ENCODE results near the gene TLCD5.

The TLCD5 gene

DNA sequence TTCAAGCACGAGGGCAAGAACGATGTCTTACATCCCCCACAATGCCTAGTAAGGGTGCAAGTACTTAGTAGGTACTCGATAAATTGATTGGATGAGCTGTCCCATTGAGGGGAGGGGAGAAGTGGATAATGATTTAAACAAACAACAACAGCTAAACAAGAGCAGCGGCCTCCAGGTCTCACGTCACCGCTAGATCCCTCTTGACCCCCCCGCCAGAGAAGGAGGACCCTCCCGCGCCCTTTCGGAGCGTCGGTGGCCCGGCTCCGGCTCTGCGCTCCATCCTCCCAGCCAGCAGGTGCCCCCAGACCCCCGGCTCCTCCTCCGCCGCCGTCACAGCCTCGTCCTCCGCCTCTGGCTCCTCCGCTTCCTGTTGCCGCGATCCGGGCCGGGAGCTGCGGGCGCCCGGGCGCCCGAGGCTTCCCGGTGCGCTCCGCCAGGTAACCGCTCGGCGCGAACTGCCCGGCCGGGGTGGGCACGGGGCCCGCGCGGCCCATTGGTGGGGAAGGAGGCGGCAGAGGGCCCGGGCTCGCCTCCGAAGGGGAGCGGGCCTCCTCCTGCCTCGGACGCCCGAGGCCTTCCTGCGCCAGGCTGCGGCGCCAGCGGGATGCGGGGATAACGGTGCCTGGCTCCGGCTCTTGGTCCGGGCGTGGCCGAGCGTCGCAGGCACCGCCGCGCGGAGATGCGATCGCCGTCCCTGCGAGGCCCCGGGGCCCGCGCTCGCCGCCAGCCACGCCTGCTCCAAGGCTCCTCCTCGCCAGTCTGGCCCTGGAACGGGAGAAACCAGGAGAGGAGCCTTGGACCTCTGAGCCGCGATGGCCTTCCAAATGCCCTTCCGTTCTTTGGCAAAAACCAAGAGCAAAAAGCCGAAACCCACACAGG lies at the start of gene TLCD5:
Gene TLCD5 (plus strand): TSS at position 368 of the 879 bp plus-strand sequence. CDS start 2,143 bp downstream, outside the sequence.
- TF ChIP-seq, protein P1, sequence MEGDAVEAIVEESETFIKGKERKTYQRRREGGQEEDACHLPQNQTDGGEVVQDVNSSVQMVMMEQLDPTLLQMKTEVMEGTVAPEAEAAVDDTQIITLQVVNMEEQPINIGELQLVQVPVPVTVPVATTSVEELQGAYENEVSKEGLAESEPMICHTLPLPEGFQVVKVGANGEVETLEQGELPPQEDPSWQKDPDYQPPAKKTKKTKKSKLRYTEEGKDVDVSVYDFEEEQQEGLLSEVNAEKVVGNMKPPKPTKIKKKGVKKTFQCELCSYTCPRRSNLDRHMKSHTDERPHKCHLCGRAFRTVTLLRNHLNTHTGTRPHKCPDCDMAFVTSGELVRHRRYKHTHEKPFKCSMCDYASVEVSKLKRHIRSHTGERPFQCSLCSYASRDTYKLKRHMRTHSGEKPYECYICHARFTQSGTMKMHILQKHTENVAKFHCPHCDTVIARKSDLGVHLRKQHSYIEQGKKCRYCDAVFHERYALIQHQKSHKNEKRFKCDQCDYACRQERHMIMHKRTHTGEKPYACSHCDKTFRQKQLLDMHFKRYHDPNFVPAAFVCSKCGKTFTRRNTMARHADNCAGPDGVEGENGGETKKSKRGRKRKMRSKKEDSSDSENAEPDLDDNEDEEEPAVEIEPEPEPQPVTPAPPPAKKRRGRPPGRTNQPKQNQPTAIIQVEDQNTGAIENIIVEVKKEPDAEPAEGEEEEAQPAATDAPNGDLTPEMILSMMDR (IDR thresholded peaks at IDR 0.05): peak in 1 of 2 experiments; percentile 13

DNA sequence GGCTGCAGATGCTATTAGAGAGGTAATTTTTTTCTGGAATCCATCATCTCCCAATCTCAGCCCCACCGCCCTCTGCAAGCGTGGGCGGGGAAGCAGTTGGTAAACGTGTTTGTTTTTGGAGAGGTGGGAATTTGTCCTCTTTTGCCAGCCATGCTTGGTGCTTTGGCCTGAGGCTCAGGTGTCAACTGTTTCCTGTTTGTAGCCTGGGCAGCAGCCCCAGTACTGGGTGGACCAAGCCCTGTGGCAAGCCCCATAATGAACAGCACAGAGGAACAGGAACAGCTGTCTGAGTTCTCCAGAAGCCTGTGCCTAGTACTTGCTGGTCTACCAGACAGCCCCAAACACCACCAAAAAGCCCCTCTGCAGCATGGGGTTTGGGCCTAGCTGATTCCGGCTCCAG lies 45.6 kb upstream of the TLCD5 start:
- no peak overlapping the region for H3K27ac ChIP-seq

More for the DNA sequence above, at the start of gene TLCD5:
- Histone ChIP-seq H3K27ac (peak within 1 kb of the TSS; percentile 98), H3K4me1 (peaks cover 0 to 29% (median 20%) of the 10 kb centered on the region in 4 donors), H3K27me3 (no peaks in the 10 kb centered on the region), H3K4me3 (peak within 1 kb of the TSS; percentile 88 to 90), H3K36me3 (peaks cover 4 to 6% (median 6%) of the 10 kb centered on the region in 3 donors), H3K9me3 (no peaks in the 10 kb centered on the region)
- peak; percentile 55 to 84 for DNase-seq
- intact Hi-C loops (cut with DNase I; ENCODE audit: low total_unique reads): loop anchor here (1.0 kb wide), 1 partner anchor 10 kb away; no protein-coding TSS in a partner anchor

DNA sequence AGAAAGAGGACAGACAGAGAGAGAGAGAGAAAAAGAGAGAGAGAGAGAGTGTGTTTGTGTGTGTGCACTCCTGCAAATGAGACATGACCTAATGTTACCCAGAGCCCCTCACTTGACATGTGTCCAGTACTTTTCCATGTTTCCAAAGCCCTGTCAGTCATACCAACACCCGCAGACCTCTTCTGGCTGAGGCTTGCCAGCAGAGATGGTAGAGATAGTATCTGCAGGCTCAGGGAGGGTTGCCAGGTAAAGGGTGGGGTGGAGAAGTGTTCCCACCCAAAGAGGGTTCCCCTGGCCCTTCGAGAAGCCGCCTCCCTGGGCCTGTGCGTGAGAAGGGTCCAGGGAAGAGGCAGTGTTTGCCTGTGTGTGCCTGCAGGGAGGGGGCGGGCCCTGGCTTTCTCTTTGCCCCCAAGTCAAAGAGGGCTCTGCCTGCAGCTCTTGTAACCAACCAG lies 44.5 kb upstream of the TLCD5 start:
- intact Hi-C loops (cut with DNase I; ENCODE audit: low total_unique reads): no loop called here
- Histone ChIP-seq H3K4me1 (peaks cover 0 to 3% (median 0%) of the 10 kb centered on the region in 4 donors), H3K9me3 (no peaks in the 10 kb centered on the region), H3K4me3 (no peak overlapping the region), H3K27me3 (peaks cover 0 to 3% of the 10 kb centered on the region in 2 donors), H3K36me3 (no peaks in the 10 kb centered on the region), H3K27ac (no peak overlapping the region)
- DNase-seq: no peak
- TF ChIP-seq, protein P1 (IDR thresholded peaks at IDR 0.05): no peak

More for the DNA sequence above, 45.6 kb upstream of the TLCD5 start:
- Histone ChIP-seq H3K9me3 (no peaks in the 10 kb centered on the region), H3K27me3 (peaks cover 0 to 3% of the 10 kb centered on the region in 2 donors), H3K4me1 (peaks cover 0 to 3% (median 0%) of the 10 kb centered on the region in 4 donors), H3K36me3 (no peaks in the 10 kb centered on the region), H3K4me3 (no peak overlapping the region)
- TF ChIP-seq, protein P1 (IDR thresholded peaks at IDR 0.05): no peak
- no peak for DNase-seq
- intact Hi-C loops (cut with DNase I; ENCODE audit: low total_unique reads): no loop called here

DNA sequence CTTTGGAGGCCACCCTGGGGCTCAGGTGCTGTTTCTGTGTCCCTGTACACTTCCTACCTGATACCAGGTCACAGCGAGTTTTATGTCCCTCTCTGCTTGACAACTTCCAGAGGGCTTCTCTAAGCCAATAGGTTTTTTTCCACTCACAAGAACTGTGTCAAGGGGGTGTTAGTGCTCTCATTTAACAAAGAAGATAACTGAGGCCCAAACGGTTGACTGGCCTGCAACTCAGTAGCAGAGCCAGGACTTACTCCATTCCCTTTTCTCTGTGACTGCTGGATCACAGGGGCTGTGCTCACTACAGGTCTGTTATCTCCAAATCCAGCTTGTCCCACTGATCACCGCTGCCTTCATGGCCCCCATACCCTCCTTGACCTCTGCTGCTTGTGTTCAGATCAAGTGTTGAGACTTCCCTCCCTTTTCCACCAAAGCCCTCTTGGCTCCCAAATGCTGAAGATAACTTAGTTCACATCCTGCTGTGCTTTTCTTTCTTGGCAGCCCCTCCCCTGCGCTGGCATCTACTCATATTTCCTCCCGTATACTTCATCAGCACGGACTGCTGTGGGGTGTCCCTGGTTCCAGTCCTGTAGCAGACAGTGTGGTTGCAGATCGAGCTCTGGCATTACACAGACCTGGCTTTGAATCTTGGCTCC lies 43.8 kb upstream of the TLCD5 start:
- intact Hi-C loops (cut with DNase I; ENCODE audit: low total_unique reads): no loop called here
- Histone ChIP-seq H3K27ac (no peak overlapping the region), H3K4me3 (no peak overlapping the region), H3K4me1 (peaks cover 0 to 3% (median 0%) of the 10 kb centered on the region in 4 donors), H3K36me3 (no peaks in the 10 kb centered on the region), H3K27me3 (peaks cover 0 to 3% of the 10 kb centered on the region in 2 donors), H3K9me3 (no peaks in the 10 kb centered on the region)
- TF ChIP-seq, protein P1 (IDR thresholded peaks at IDR 0.05): no peak
- DNase-seq: no peak

DNA sequence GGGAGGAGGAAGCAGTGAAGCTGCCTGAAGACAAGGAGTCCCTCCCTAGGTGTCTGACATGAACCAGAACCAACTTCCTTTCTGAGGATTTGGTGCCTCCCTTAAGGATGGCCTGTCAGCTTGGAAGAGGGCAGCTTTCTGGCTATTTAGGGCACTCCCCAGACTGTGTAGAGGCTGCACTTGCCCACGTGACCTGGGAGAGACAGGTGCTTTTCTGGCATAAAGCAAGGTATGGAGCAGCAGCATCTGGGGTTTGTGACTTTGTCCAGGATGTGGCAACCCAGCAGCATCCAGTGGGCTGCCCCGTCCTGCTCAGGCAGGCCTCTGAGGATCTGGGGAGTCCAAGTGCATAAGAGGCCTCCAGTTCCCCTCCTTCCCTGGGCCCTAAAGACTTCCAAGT lies 42.0 kb upstream of the TLCD5 start:
- TF ChIP-seq, protein P1 (IDR thresholded peaks at IDR 0.05): no peak
- Histone ChIP-seq H3K27me3 (peaks cover 0 to 7% of the 10 kb centered on the region in 2 donors), H3K36me3 (no peaks in the 10 kb centered on the region), H3K4me3 (no peak overlapping the region), H3K4me1 (peaks cover 0 to 3% (median 0%) of the 10 kb centered on the region in 4 donors), H3K9me3 (no peaks in the 10 kb centered on the region), H3K27ac (no peak overlapping the region)
- no peak for DNase-seq
- intact Hi-C loops (cut with DNase I; ENCODE audit: low total_unique reads): no loop called here
